Tibial nerve (tissue), 4 donors: ENCODE data around the gene AP3D1. TPM values are rescaled to one million over a fixed set of nuclear protein-coding genes. Genes with fewer than 3 reads are reported as not detected.
A peak's percentile ranks its signal among the peaks of the same experiment; 100 is the strongest.

Experiments
- DNase-seq, 2 donors: peaks; one replicate each; pipeline ENCODE4 v3.0.0-alpha.2; 2019; ENCODE audit warnings: low spot score in 2 of 2
- H3K27ac ChIP-seq, 4 donors: fragments of 200-600 bp; sonication (generic) in 3 of 4; one replicate each; pipeline ENCODE4 v1.5.1; 2017 to 2019; ENCODE audit warnings: mild to moderate bottlenecking in 1 of 4
- H3K27me3 ChIP-seq, 2 donors: fragments of 200-600 bp; sonication (generic) in 1 of 2; one replicate each; pipeline versions ENCODE4 v1.5.1 to v1.6.0; 2017 to 2019
- H3K36me3 ChIP-seq, 3 donors: fragments of 200-600 bp; sonication (generic); one replicate each; pipeline ENCODE4 v1.5.1; 2018 to 2019
- H3K4me1 ChIP-seq, 4 donors: fragments of 200-600 bp; sonication (generic) in 3 of 4; one replicate each; pipeline ENCODE4 v1.5.1; 2017 to 2019
- H3K4me3 ChIP-seq, 4 donors: fragments of 200-600 bp; sonication (generic) in 3 of 4; one replicate each; pipeline ENCODE4 v1.5.1; 2017 to 2019; ENCODE audit warnings: mild to moderate bottlenecking in 1 of 4, moderate library complexity in 1 of 4
- H3K9me3 ChIP-seq, 4 donors: fragments of 200-600 bp; sonication (generic) in 3 of 4; one replicate each; pipeline ENCODE4 v1.5.1; 2017 to 2019
- CTCF ChIP-seq, 5 experiments: fragments of 200-600 bp in 3 of 5; fragments of 450-650 bp in 2 of 5; sonication (generic) in 3 of 5; IDR thresholded peaks; one replicate each; pipeline ENCODE4 v1.5.1; 2016 to 2019; ENCODE audit warnings: antibody characterized with exemption in 5 of 5, mild to moderate bottlenecking in 3 of 5, moderate library complexity in 2 of 5
- EP300 ChIP-seq, 2 donors: sonication (generic); formaldehyde crosslinking; IDR thresholded peaks; one replicate each; pipeline ENCODE4 v1.6.1; 2017; ENCODE audit warnings: antibody characterized with exemption in 2 of 2, mild to moderate bottlenecking in 1 of 2
- POLR2A ChIP-seq, 2 donors: fragments of 450-650 bp; IDR thresholded peaks; one replicate each; pipeline ENCODE4 v1.6.1; 2017; ENCODE audit warnings: antibody characterized with exemption in 2 of 2, mild to moderate bottlenecking in 2 of 2, moderate library complexity in 2 of 2
- WGBS, 2 donors: methylation state at CpG; one replicate each; pipeline ENCODE4 v1.1.5; 2018; 5-methylcytosine and 5-hydroxymethylcytosine counted together
- total RNA-seq, 4 donors: library from RNA; depleted of rRNA; stranded (reverse); fragments of >200 nt; gene quantifications; one replicate each; pipeline ENCODE4 v1.1.0, GENCODE V29; 2016

The AP3D1 gene
- total RNA-seq, 4 donors from 2014 or later, result 75.2 to 127 (median 83.3) TPM

GRCh38 chr19:2192862-2193261, 41.5 kb upstream of the AP3D1 start:
- WGBS, 2 donors, result 91 to 95% methylated on average over 17 of the region's 17 CpGs
- DNase-seq, result no peak
- H3K4me1 ChIP-seq, result peaks cover 0 to 29% (median 5%) of the 10 kb centered on the region in 4 donors
- no peaks in the 10 kb centered on the region for H3K27me3 ChIP-seq
- H3K36me3 ChIP-seq, result peaks cover 0 to 91% (median 5%) of the 10 kb centered on the region in 3 donors
- no peaks in the 10 kb centered on the region for H3K9me3 ChIP-seq
- no peak for TF ChIP-seq POLR2A (IDR thresholded peaks at IDR 0.05)
- no peak for TF ChIP-seq EP300 (IDR thresholded peaks at IDR 0.05)
- no peak for TF ChIP-seq CTCF (IDR thresholded peaks at IDR 0.05)
- no peak overlapping the region for H3K27ac ChIP-seq
- H3K4me3 ChIP-seq, result no peak overlapping the region

GRCh38 chr19:2191456-2192310, 40.3 kb upstream of the AP3D1 start:
- Histone ChIP-seq H3K27ac (no peak overlapping the region), H3K9me3 (no peaks in the 10 kb centered on the region), H3K36me3 (peaks cover 0 to 81% (median 5%) of the 10 kb centered on the region in 3 donors), H3K27me3 (no peaks in the 10 kb centered on the region), H3K4me1 (peaks cover 0 to 40% (median 14%) of the 10 kb centered on the region in 4 donors), H3K4me3 (no peak overlapping the region)
- DNase-seq, result no peak
- WGBS, 2 donors, result 86 to 92% methylated on average over 18 to 32 of the region's 32 CpGs
- TF ChIP-seq EP300 (IDR thresholded peaks at IDR 0.05), result no peak
- TF ChIP-seq POLR2A (IDR thresholded peaks at IDR 0.05), result no peak
- TF ChIP-seq CTCF (IDR thresholded peaks at IDR 0.05), result no peak

GRCh38 chr19:2190848-2191455, 39.6 kb upstream of the AP3D1 start:
- 93% methylated on average over 24 to 36 of the region's 37 CpGs for WGBS, 2 donors
- H3K27ac ChIP-seq, result peak overlapping the region in 1 of 4 donors; percentile 85
- DNase-seq, result no peak
- H3K9me3 ChIP-seq, result no peaks in the 10 kb centered on the region
- H3K27me3 ChIP-seq, result no peaks in the 10 kb centered on the region
- H3K4me1 ChIP-seq, result peaks cover 0 to 48% (median 18%) of the 10 kb centered on the region in 4 donors
- no peak overlapping the region for H3K4me3 ChIP-seq
- no peak for TF ChIP-seq POLR2A (IDR thresholded peaks at IDR 0.05)
- no peak for TF ChIP-seq CTCF (IDR thresholded peaks at IDR 0.05)
- TF ChIP-seq EP300 (IDR thresholded peaks at IDR 0.05), result no peak
- H3K36me3 ChIP-seq, result peaks cover 0 to 73% (median 5%) of the 10 kb centered on the region in 3 donors

- H3K4me1 ChIP-seq, result peaks cover 0 to 59% (median 26%) of the 10 kb centered on the region in 4 donors
- no peak overlapping the region for H3K4me3 ChIP-seq
- peaks cover 0 to 63% (median 5%) of the 10 kb centered on the region in 3 donors for H3K36me3 ChIP-seq
- DNase-seq, result no peak
- TF ChIP-seq EP300 (IDR thresholded peaks at IDR 0.05) (no peak), POLR2A (IDR thresholded peaks at IDR 0.05) (no peak), CTCF (IDR thresholded peaks at IDR 0.05) (no peak)
- H3K27ac ChIP-seq, result peak overlapping the region in 2 of 4 donors; percentile 25 to 85
- no peaks in the 10 kb centered on the region for H3K9me3 ChIP-seq
- no peaks in the 10 kb centered on the region for H3K27me3 ChIP-seq
- 76 to 78% methylated on average over 9 to 14 of the region's 16 CpGs for WGBS, 2 donors
Measured at GRCh38 chr19:2189880-2190279, 38.5 kb upstream of the AP3D1 start.
